Head of caudate nucleus (tissue), 42 donors: Measurements from ENCODE around the gene MYO9A.
A peak's percentile ranks its signal among the peaks of the same experiment; 100 is the strongest.

ENCODE experiments used
- DNase-seq, 42 donors: peaks; one replicate each; pipeline versions ENCODE4 v3.0.0 to v3.0.0-alpha.2; 2020 to 2021; ENCODE audit warnings: mixed read lengths in 7 of 42
- intact Hi-C: fragments of 100-400 bp; cut with DNase I; formaldehyde crosslinking; loops from one replicate; pipeline ENCODE4 v1.15.0; 2022

MYO9A gene

DNA sequence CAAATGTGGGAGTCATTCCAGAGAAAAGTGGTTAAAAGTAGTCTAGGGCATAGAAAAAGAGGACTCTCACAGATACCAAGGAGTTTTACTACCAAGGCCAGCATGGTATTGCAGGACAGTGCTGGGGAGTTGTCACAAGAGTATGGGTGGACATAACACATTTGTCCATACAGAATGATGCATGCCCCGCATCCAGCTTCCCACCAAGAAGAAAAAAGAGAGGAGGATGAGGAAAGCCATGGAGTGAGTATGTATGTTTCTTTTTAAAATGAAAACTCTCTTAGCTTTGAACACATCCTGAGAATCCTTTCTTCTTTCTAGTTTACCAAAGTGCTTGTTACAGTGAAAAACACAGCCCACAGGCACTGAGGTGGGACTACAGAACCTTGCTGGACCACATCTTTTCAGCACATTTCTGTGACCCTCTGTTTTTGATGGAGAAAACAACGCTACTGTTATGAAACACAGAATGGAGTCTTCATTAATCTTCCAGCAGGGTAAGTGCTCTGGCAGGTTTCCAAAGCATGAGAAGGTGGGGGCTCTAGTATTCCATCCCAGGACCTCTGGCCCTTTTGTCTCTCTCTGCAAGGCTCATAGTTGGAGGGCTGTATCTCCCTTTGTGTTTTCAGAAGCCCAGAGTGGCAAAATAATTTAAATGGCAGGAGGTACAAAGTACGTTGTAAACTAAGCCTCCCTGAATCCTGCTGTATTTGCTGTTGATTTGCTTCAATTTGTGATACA lies 294.9 kb downstream of the MYO9A start:
- no peak for DNase-seq
- intact Hi-C loops, result no loop called here

DNA sequence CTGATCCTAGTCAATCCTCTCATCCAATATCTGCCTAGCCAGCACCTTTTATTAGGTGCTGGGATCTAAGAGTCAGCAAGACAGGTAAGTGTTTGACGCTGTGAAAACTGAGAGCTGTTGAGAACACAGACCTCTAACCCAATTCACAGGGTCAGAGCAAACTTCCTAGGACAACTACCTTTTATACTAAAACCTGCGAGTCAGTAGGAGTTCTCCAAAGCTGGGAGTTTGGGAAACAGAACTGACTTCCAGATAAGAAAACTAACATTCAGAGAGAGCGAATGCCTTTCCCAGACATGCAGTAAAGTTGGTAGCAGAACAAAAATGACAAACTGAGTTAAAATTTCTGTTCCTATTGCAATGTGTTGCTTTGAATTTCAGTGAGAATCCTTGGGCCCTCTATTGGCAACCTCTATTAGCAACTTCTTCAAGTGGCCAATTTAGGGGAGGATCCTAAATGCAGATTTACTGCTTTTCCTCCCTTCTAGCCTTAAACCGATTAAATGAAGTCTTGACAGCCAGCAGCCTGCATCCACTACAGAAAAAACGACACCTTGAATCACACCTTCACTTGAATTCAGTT lies 296.3 kb downstream of the MYO9A start:
- no peak for DNase-seq
- intact Hi-C loops, result no loop called here

- DNase-seq, result no peak
- intact Hi-C loops, result no loop called here
Observed at GRCh38 chr15:71820127-71820526, 297.8 kb downstream of the MYO9A start.

DNA sequence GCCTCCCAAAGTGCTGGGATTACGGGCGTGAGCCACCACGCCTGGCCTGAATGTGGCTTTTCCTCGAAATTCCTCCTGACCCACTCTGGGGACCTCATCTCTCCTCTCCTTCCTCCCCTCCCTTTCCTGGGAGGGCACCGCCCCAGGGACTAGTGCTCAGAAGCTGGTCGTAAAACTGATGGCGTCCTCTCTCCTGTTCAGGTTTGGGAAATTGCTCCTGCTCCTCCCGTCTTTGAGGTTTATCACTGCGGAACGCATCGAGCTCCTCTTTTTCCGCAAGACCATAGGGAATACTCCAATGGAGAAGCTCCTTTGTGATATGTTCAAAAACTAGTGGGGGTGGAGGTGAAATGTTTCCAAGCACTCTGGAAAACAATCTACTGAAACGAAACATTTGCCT lies 300.6 kb downstream of the MYO9A start:
- intact Hi-C loops, result no loop called here
- no peak for DNase-seq

GRCh38 chr15:71815301-71815700 lies 302.6 kb downstream of the MYO9A start:
- DNase-seq, result no peak
- intact Hi-C loops, result no loop called here

- intact Hi-C loops, result no loop called here
- no peak for DNase-seq
Observed at GRCh38 chr15:71813723-71814470, 304.1 kb downstream of the MYO9A start.

DNA sequence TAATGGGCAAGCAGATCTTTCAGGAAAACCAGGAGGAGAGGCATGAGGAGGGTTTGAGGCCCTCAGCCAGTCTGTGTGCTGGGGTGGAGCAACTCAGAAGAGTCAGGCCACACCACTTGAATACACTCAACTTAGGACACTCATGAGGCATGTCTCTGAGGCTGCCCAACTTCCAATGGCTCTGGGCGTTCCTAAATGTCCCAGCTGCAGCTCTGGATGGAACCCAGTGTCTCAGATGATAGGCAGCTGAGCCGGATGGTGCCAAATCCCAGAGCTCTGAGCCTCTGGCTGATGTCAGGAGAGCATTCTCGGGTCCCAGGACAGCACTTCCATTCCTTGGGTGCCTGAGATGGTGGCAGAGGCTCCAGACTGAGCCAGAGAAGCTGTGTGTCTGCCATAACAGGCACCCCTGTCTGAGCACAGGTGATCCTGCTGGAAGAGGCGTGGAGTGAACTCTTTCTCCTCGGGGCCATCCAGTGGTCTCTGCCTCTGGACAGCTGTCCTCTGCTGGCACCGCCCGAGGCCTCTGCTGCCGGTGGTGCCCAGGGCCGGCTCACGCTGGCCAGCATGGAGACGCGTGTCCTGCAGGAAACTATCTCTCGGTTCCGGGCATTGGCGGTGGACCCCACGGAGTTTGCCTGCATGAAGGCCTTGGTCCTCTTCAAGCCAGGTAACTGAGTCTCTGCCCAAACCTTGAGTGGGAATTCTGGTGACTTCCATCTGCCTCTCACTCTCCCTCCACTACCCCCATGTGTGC lies 304.8 kb downstream of the MYO9A start:
- intact Hi-C loops, result no loop called here

DNA sequence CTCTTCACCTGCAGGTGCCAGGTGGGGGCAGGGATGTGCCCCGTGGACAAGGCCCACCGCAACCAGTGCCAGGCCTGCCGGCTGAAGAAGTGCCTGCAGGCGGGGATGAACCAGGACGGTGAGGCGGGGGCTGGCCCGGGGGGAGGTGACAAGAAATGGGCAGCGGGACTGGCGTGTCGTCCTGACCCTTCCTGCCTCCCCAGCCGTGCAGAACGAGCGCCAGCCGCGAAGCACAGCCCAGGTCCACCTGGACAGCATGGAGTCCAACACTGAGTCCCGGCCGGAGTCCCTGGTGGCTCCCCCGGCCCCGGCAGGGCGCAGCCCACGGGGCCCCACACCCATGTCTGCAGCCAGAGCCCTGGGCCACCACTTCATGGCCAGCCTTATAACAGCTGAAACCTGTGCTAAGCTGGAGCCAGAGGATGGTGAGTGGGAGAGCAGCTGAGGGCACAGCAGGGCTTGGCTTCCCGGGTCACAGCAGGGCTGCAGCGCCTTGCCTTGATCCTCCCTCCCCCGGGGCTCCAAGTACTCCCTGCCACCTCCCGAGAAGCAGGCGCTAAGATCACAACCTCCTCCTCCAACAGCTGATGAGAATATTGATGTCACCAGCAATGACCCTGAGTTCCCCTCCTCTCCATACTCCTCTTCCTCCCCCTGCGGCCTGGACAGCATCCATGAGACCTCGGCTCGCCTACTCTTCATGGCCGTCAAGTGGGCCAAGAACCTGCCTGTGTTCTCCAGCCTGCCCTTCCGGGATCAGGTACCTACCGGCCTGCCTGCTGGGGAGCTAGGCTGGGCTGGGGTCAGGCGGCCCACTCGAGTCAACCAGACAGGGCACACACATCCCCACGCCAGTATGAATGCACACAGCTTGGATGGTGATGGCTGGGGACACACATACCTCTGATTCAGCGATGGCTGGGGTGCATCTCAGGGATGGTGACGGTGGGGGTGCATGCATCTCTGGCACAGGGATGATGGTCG lies 305.9 kb downstream of the MYO9A start:
- DNase-seq, result no peak
- intact Hi-C loops, result no loop called here

More for the DNA sequence above, 304.8 kb downstream of the MYO9A start:
- DNase-seq, result no peak

GRCh38 chr15:71811036-71811736 lies 306.8 kb downstream of the MYO9A start:
- intact Hi-C loops, result no loop called here
- no peak for DNase-seq

DNA sequence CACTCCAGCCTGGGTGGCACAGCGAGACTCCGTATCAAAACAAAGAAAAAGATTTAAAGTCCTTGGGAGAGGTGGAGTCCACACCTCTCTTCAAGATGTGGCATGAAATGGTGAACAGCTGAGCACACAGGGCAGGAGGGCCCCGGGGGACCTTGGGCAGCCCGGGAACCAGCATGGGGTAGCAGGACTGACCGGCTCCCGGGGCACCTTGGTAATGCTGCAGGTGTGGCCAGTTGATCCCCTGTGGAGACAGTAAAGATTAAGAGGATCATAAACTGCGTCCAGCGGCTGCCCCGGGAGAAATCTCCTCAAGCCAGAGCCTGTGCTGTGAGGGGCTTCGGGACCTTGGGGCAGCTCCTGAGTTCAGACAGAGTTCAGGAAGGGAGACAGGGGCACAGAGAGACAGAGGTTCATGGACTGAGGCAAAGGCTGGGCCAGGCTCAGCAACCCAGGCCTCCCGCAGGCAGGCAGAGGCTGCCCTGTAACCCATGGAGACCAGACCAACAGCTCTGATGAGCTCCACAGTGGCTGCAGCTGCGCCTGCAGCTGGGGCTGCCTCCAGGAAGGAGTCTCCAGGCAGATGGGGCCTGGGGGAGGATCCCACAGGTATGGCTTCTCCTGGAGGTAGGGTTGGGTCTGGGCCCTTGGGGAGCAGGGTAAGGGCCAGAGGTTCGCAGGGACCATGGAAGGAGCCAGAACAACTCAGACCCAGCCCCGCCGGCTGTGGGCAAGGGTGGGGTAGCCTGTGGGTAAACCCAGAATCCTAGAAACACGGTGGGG lies 307.5 kb downstream of the MYO9A start, which contains the start of gene NR2E3:
TSS of gene NR2E3 (plus strand) at position 299 of the 780 bp plus-strand sequence. CDS start at position 489, 190 bp downstream.
- peak in 1 of 42 donors; percentile 22 for DNase-seq
- intact Hi-C loops, result no loop called here

GRCh38 chr15:71809346-71809745 lies 308.6 kb downstream of the MYO9A start:
- peak in 1 of 42 donors; percentile 7 for DNase-seq
- intact Hi-C loops, result no loop called here

- intact Hi-C loops, result no loop called here
- peak in 1 of 42 donors; percentile 21 for DNase-seq
Observed at GRCh38 chr15:71808311-71809020, 309.5 kb downstream of the MYO9A start.

- intact Hi-C loops, result no loop called here
- DNase-seq, result peak in 1 of 42 donors; percentile 35
Observed at GRCh38 chr15:71807691-71808091, 310.3 kb downstream of the MYO9A start.

DNA sequence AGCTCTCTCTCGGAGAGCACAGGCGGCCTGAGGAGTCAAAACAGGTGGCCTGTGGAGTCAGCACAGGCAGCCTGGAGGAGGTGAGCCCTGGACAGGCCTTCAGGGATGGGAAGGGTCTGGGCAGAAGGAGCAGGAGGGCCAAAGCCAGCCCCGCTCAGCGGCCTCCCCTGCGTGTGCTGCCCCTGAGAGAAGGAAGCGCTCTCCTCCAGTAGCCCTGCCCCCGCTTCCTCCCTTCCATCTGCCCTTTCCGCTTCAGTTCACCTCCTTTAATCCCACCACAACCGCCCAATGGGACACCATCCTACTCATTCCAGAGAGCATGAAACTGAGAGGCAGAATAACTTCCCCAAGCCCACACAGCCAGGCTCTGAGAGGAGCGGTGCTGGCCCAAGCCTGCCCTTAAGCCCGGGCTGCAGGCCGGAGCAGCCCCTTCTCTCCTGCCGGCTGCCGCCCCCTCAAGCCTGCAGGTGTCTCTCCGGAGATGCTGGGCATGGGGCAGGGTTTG lies 310.8 kb downstream of the MYO9A start:
- intact Hi-C loops, result no loop called here
- peak in 1 of 42 donors; percentile 22 for DNase-seq

- intact Hi-C loops, result no loop called here
- DNase-seq, result peak in 1 of 42 donors; percentile 25
Observed at GRCh38 chr15:71806452-71806931, 311.5 kb downstream of the MYO9A start.
